GM19438 (cell line): Measurements from ENCODE around the gene EOMES.
"Not testable (repeated sequence)": the region's sequence is repeated elsewhere in the genome, so short reads cannot be mapped to it uniquely, and the experiment has no call there.

Experiments
- ATAC-seq: cut with Tn5 transposase; IDR thresholded peaks from one replicate; pipeline ENCODE4 v1.9.1; 2021; ENCODE audit warnings: low read depth; ENCODE audit not compliant: unreplicated experiment

Gene EOMES

DNA sequence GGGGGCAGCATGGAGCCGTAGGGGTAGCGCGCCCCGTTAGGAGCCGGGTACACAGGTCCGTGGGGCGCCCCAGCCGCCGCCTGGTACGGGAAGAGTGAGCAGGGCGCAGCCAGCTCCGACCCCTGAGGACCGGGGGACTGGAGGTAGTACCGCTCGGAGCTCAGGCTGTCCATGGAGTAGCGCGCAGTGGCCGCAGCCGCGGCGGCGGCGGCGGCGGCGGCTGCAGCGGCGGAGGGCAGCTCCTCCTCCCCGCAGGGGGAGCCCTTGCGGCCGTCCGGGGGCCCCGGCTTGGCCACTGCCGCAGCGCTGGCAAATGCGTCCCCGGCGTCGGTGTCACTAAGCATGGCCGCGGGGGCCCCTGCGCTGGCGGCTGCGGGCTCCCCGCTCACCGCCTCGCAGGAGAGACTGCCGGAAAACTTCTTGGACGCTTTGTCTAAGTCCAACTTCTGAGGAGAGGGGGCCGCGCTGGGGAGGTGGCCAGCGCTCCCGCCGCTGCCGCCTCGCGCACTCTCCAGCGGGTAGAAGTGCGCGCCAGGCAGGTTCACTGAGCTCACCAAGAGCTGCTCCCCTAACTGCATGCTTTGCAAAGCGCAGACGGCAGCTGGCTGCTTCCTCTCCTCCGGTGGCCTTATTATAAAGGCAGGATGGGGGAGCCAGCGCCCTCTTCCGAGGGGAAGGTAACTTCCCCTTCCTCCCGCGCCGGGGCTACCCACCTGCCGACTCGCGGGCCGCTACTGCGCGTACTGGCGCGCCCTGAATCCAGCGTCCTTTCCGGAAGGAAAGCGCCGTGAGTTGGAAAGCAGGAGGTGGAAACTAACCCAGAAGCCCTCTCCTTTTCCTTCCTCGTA, at the start of gene EOMES:
Gene EOMES (minus strand): TSS at position 607 of the 848 bp plus-strand sequence. CDS start 29 bp downstream, at position 578.
- ATAC-seq, result peak; percentile 70

DNA sequence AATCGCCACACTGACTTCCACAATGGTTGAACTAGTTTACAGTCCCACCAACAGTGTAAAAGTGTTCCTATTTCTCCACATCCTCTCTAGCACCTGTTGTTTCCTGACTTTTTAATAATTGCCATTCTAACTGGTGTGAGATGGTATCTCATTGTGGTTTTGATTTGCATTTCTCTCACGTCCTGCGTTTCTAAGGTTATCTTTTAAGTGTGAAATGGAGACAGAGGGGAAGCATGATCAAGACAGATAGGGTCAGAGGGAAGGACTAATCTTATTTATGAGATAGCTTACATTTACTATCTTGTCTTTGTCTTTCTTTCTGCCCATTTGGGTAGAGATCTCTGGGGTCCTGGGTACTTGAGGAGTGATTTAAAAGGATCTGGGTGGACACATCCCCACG, 48.3 kb upstream of the EOMES start:
- ATAC-seq, result not testable (repeated sequence)

DNA sequence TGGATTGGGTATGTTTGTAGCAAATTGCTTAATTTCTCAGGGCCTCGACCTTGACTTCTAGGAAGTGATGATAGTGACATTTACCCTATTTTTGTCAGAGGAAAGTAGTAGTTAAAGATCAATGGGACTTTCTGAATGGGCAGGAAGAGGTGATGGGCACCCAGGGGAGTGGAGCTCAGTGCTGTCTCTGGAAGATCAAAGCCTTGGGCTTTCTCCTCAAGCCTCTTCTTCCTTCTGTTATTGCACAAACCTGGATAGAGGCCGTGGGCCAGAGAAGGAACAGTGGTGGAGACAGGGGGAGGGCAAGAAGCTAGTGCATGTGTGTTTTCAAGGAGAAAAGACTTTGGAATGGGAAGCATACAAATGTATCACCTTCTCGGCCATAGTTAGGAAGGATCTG, 44.9 kb upstream of the EOMES start:
- no peak for ATAC-seq

DNA sequence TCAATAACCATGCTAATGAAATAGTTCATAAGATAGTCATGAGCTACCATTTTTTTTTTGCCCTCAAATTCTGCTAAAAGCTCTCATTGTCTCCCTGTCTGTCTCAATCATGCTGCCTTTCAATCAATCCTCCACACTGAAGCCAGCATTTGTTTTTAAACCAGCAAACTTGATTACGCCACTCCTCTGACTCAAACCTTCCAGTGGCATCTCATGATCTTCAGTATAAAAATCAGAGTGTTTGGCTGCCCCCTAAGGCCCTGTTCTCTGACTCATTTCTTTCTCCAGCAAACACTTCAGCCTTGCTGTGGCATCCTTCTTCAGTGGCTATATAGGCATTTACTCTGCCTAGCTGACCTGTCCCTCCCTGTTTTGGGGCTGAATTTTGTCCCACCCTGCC, 36.0 kb upstream of the EOMES start:
- no peak for ATAC-seq

DNA sequence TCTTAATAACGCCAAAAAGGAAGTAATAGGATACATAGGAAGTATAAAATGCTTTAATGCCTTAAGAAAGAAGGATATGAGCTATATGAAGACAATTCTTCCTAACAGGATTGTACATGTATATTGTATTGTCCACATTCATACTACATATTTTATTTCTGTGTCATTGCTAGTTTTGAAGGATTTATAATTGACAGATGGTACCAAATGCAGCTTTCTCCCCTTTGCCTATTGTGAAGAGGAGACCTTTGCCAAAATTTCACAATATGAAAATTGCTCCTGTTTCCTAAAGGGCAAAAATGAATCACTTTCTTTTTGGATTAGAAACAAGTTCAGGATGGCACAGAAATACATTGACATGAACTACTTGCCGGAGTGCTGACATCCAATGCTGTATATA, 34.8 kb upstream of the EOMES start:
- ATAC-seq, result no peak

DNA sequence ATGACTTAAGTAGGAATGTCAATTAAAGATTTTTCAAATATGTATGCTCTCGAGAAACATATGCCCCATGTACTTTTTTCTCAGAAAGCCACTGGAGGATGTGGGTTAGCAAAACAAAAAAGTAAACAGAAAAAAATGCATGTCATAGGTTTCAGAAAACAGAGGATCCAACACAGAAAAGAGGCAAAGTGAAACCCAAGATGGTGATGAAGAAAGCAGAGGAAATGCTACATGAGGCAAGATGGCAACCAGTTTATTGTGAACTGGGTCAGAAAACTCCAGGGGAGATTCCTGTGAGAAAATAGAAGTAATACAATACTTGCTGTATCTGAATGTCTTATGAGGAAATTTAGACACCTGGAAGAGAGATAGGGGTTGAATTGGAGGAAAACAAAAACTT, 30.8 kb upstream of the EOMES start:
- ATAC-seq, result no peak

DNA sequence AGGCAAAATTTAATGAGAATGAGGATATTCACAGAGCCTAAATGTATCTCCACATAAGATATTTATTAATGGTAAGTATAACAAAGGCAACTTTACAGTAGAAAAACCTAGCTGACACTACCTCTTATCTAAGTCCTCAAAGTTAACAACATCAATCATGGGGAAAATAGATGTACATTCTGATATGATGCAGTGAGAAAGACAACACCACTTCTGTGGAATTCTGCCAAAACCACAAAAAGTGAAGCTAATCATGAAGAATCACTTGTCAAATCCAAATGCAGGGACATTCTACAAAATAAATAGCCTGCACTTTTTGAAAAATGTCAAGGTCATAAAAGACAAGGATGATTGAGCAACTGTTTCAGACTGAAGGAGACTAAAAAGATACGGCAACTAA, 27.5 kb upstream of the EOMES start:
- ATAC-seq, result no peak

DNA sequence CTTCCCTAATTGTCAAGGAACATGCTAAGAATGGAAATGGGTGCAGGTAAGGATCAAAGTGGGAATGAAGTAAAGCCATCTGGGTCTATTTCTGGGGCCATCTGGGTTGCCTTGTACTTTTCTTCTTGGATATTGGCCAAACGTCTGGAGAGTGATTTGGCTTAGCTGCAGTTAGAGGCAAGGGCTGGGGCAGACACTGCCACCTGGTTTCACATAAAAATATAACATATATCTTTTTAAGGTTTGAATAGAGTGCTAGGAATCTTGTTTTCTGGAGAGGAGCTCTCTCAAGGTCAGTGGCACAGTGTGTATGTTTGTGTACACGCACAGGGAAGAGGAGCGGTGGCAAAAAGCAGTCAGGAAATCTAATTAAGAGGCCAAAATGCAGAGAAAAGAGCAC, 24.7 kb upstream of the EOMES start:
- ATAC-seq, result no peak

DNA sequence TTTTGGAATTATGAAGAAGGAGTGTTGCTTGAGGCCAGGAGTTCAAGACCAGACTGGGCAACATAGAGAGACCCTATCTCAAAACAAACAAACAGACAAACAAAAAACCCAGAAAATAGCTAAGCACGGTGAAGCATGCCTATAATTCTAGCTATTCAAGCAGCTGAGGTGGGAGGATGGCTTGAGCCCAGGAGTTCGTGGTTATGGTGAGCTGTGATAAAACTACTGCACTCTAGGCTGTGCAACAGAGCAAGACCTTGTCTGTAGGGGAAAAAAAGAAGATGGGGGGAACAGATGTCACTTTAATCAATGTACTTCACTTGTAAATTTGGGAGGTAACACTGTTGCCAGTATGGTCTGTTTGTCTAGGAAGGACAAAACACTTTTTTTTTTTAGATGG, 18.7 kb upstream of the EOMES start:
- no peak for ATAC-seq

DNA sequence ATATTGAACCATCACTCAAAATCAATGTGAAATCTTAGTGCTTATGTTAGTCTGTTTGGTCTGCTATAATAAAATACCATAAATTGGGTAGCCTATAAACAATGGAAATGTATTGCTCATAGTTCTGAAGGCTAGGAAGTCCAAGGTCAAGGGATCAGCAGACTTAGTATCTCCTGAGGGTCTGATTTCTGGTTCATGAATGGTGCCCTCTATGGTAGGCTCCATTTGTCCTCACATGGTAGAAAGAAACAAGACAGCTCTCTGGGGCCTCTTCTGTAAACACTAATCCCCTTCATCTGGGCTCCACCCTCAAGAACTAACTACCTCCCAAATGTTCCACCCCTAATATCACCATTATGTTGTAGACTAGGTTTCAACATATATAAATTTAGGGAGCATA, 15.0 kb upstream of the EOMES start:
- ATAC-seq, result no peak

DNA sequence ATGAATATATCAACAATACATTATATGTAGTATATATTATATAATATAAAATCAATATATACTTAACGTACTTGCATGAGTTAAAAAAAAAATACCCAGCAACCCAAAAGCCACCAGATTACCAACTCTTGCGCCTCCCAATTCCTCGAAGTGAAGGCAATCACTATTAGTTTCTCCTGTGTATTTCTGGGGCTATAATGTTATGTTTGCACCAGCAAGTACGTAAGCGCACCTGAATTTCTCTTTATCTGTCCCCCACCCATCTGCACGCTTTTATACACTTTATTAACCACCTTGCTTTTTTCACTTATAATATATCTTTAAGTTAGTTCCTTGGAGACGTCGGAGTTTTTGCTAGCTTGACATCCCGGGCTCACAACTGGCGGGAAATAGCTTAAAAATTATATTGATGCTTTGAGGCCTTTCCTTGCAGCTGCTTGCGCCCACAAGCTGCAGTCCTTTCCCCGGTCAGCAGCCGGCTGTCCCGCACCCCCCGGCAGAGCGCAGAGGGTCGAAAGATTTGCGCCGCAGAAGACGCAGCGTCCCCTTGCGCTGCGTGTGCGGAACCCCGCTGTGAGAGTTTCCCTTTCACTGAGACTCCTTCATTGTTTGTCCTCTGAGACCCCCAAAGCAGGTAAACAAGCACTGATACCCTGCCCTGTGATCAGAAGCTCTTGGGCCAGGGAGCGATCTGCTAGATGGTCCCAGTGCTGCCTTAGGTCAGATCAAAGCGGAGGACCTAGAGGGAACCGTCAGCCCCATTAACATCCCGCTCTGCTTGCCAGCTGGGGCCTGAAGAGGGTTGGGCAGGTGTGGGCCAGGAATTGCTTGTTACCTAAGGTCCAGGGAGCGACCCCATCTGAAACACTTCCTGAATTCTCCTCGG, 8.9 kb upstream of the EOMES start:
- ATAC-seq, result no peak

DNA sequence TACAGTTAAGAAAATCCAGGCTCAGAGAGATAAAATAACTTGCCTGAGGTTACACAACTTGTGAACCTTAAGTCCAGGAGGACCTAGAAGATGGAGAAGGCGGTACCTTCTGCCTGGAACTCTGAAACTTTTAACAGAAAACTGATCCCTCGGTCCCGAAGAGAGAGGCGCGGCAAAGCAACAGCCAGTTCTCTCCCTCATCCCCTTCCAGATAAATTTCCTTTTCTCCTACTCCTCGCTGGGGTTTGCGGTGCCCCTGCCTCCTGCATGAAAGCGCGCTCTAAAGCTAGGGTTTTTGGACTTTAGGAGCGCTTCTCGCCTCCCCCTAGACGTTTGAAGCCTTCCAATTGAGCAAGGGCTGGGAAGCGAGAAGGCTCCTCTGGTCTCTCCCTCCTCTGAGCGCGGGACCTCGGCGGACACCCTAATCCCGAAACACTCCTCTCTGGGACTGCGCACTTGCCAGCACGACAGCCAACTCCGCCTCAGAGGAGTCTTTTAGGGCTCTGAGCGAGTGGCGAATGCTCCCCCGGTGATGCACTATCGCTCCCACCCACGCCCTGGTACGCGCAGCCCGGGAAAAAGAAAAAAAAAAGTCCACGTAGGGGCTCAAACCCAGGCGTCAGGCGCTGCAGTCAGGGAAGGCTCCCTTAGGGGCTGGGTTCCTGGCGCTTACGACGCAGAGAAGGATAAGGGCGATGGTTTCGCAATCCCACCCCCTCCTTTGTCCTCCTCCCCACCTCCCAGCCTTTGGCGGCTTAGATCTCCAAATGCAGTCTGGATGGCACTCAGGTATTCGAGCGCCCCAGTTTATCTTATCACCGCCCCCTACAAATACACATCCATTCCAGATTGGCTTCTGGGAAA, 7.9 kb upstream of the EOMES start:
- ATAC-seq, result no peak

DNA sequence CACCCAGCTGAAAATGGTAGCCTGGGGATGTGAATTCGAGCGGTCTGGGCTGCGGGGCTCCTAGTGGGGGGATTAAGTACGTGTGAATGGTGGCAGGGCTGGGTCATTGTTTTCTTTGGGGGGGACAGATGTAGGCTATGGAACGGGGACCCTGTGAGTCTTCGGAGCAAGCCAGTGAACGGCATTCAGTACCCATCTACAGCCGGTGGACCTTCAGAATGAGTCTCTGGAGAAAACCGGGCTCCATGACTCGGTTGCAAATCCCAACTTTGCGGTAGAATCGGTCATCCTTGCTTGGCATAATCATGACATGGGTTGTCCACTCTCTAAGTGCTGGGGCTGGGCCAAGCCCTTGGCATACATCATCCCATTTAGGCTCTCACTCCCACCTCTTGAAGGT, 7.2 kb upstream of the EOMES start:
- ATAC-seq, result no peak

DNA sequence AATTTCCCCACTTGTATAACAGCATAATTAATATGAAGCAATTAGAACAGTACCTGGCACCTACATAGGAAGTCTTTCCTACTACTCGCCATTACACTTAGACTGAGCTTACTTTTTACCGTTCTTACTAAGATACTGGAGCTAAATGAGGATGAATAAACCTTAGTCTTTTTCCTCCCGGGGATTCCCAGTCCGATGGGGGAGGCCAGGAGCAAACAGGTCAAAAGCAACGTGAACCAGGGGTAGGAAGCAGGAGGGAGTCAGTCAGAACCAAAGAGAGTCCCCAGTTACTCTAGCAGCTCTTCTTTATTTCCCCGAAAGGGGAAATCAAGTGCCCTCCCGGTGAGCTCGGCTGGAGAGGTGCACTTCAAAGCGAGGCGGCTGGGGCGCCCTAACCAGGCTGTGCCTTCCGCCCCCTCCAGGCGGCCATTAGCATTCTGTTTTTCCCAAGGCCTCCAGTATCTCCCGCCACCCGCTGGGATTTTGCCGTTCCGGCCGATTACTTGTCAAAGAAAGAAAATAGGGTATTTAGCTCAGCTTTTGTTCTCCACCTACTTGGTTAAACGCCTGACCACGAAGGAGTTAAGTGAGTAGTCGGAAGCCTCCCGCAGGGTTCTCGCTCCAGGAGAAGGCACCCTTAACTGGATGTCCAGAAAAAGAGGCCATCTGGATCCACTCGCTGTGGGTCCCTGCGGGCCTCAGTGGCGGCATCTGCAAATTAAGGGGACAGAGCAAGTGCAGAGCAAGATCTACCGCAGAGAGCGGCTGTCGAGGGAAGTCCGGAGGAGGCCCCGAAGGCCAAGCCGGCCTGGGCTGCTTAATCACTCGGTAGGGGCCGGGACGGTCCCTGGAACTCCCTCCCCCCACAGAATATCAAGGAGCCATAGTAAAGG, 6.3 kb upstream of the EOMES start:
- ATAC-seq, result no peak

DNA sequence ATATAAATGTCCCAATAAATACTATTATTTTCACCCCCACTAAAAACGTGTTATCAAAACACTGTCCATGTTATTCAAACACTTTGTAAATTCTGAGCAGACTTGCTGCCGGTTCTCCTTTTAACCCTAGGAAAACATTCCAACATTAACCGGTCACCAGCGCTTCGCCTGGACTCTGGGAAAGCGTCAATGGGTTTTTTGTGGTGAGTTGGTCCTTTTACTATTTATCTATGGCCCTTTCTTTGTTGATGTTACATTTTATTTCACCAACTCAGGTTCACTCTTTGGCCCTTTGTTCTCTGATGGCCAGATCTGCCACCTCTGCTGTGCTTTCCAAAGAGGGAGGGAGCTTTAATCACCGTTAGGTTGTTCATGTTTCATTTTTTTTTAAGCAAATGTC, 4.1 kb upstream of the EOMES start:
- no peak for ATAC-seq

DNA sequence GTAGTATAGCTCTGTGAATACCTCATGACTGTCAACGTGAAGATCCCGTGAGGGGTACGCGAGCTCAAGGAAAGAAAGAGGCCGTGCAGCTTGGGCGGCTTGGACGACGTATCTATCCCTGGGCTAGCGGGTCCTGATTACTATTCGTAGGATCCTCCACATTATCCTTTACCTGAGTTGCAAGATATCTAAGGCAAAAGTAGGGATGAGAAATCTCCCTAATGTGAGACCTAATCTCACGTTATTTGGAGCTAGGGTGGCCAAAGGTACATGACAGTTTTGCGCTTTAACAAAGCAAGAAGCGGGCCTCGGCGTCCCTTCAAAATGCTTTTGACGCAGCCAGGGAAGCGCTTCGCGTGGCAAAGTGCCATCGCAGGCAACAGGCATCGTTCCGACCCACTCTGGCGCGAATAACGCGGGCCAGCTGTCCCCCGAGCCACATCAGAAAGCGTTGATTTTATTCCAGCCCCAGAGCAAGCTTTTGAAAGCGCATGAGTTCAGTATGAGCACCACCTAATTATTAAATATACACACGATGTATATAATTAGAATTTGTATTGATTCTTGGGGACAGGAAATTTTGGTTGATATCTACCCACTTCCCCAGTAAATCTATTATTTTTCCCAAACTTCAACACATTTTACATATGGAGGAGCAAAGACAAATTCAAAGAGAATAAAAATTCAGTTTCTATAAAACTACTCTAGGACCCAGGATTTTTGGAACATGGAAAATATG, 2.5 kb upstream of the EOMES start:
- no peak for ATAC-seq

DNA sequence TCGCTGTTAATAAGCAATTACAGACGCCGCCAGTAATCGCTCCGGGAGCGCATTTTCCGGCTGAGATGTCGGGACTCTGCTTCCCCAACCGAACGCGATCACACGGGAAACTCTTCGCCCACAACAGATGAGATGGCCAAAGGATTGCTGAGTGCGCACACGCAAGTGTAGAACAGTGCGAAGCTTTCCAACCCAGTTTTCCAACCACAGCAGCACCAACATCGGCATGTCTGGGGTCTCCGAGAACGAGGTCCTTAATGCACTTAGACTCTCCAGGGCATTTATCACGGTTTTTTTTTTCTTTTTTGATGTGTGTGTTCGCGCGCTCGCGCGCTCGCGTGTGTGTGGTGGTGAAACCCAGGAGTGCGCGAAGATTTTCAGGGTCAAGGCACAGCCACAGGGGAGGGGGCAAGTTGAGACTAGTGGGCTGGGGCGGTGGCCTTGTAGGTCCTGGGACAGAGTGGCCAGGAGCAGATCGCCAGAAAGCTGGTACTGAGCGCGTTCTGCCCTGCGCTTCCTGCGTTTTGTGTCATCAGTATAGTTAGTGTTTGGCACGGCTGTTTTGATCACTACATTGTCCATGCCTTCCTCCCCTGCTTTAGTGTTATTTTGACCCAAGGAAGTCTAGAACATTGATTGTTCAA, 1.8 kb upstream of the EOMES start:
- ATAC-seq, result no peak

DNA sequence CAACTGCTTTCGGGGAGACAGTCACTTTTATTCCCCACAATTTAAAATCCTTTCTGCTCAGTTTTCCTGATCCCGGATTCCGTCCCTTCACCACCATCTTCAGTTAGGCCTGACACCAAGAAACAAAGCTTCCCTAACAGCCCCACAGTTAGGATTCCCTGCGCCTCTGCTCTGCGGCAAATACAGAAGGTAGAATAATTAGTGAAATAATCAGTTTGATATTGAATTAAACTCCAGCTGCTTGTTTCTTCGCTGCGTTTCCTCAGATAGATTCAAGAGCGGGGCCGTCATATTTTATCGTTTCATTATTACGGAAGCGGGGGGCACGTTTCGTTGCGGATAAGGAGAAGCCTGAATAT, 1.3 kb upstream of the EOMES start:
- ATAC-seq, result no peak

DNA sequence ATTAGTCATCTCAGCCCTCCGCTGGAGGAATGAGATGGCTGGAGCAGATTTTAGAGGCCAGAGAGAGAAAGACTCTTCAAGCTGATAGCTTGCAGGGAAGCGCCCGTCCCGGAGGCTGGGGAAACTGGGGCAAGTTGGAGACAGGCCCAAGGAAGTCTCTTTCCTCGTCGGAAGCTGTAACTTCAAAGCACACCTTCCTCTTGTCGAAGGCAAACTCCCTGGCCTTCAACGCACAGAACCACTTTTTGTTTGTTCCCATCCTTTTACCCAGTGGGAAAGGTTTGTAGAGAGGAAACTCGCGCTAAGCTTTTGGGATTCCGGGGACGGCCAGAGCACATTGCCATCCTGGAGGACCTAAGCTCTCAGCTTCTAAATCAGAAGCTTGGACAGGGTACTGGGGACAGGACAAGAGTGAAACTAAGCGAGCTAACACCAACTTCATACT, 900 bp upstream of the EOMES start:
- no peak for ATAC-seq
